ENCODE data around the gene CTTNBP2. TPM values are rescaled to one million over a fixed set of nuclear protein-coding genes. Genes with fewer than 3 reads are reported as not detected.

Gene CTTNBP2
- total RNA-seq, 1 donor from 2014 or later: 9.9 TPM

GRCh38 chr7:117706210-117706609, 167.0 kb downstream of the CTTNBP2 start:
- Mint-ChIP-seq H3K36me3 (ENCODE audit: low read depth) (no peaks in the 10 kb centered on the region), H3K27me3 (ENCODE audit: low read depth) (no peaks in the 10 kb centered on the region), H3K27ac (ENCODE audit: unreplicated experiment) (no peak overlapping the region), H3K4me1 (peaks cover 4% of the 10 kb centered on the region), H3K4me3 (no peak overlapping the region), H3K9me3 (no peaks in the 10 kb centered on the region)
- no peak for DNase-seq (ENCODE audit: low read depth, low spot score)
- TF ChIP-seq CTCF (conservative IDR thresholded peaks at IDR 0.05): no peak

DNA sequence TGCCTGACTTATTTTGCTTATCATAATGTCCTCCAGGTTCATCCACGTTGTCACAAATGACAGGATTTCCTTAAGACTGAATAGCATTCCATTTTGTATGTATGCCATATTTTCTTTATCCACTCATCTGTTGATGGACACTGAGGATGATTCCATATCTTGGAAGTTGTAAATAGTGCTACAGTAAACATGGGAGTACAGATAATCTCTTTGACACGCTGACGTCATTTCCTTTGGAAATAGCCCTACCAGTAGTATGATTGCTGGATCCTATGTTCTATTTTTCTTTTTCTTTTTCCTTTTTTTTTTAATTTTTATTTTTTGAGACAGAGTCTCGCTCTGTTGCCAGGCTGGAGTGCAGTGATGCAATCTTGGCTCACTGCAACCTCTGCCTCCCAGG, 167.6 kb downstream of the CTTNBP2 start:
- no peaks in the 10 kb centered on the region for H3K36me3 Mint-ChIP-seq (ENCODE audit: low read depth)
- no peaks in the 10 kb centered on the region for H3K9me3 Mint-ChIP-seq
- TF ChIP-seq CTCF (conservative IDR thresholded peaks at IDR 0.05): no peak
- H3K27me3 Mint-ChIP-seq (ENCODE audit: low read depth): no peaks in the 10 kb centered on the region
- no peak overlapping the region for H3K27ac Mint-ChIP-seq (ENCODE audit: unreplicated experiment)
- H3K4me1 Mint-ChIP-seq: peaks cover 4% of the 10 kb centered on the region
- no peak for DNase-seq (ENCODE audit: low read depth, low spot score)
- H3K4me3 Mint-ChIP-seq: no peak overlapping the region

GRCh38 chr7:117704063-117704462, 169.2 kb downstream of the CTTNBP2 start:
- Mint-ChIP-seq H3K9me3 (no peaks in the 10 kb centered on the region), H3K27ac (ENCODE audit: unreplicated experiment) (no peak overlapping the region), H3K4me1 (peaks cover 4% of the 10 kb centered on the region), H3K27me3 (ENCODE audit: low read depth) (no peaks in the 10 kb centered on the region), H3K4me3 (no peak overlapping the region), H3K36me3 (ENCODE audit: low read depth) (no peaks in the 10 kb centered on the region)
- DNase-seq (ENCODE audit: low read depth, low spot score): no peak
- no peak for TF ChIP-seq CTCF (conservative IDR thresholded peaks at IDR 0.05)

DNA sequence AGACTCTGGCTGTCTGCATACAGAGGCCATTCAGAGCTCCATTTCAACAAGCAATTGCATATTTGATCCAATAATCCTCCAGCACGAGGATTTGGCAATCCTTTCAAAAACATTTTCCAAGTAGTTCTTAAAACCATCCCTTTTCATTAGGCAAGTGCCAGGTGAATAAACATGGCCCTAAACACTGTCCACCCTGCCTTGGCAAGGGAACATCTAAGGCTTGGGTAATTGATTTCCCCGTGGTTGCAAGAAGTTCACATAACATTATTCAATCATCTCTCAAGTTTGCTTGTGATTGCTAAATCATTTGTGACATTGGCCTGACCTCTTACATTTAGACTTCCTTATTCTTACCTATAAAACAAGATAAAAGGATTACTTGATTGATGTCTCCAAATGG, 175.2 kb downstream of the CTTNBP2 start:
- Mint-ChIP-seq H3K4me3 (no peak overlapping the region), H3K27me3 (ENCODE audit: low read depth) (no peaks in the 10 kb centered on the region), H3K4me1 (no peaks in the 10 kb centered on the region), H3K27ac (ENCODE audit: unreplicated experiment) (no peak overlapping the region), H3K36me3 (ENCODE audit: low read depth) (no peaks in the 10 kb centered on the region), H3K9me3 (peaks cover 4% of the 10 kb centered on the region)
- TF ChIP-seq CTCF (conservative IDR thresholded peaks at IDR 0.05): no peak
- DNase-seq (ENCODE audit: low read depth, low spot score): no peak

DNA sequence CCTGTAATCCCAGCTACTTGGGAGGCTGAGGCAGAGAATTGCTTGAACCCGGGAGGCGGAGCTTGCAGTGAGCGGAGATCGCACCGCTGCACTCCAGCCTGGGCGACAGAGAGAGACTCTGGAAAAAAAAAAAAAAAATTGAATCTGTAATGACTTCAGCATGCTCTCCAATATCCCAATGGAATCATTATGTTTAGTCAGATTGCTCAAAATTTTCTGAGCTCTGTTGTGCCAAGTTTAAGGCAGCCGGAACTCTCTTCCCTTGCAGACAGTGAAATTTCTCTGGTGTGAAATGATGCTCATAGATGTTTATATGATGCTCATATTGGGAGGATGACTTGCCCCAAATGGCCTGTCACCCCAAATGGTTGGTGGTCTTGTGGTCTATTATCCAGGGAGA, 180.9 kb downstream of the CTTNBP2 start:
- TF ChIP-seq CTCF (conservative IDR thresholded peaks at IDR 0.05): no peak
- Mint-ChIP-seq H3K4me1 (no peaks in the 10 kb centered on the region), H3K27ac (ENCODE audit: unreplicated experiment) (no peak overlapping the region), H3K4me3 (no peak overlapping the region), H3K36me3 (ENCODE audit: low read depth) (no peaks in the 10 kb centered on the region), H3K27me3 (ENCODE audit: low read depth) (no peaks in the 10 kb centered on the region), H3K9me3 (peaks cover 6% of the 10 kb centered on the region)
- DNase-seq (ENCODE audit: low read depth, low spot score): no peak

- Mint-ChIP-seq H3K27ac (ENCODE audit: unreplicated experiment) (peak overlapping the region; percentile 63), H3K36me3 (ENCODE audit: low read depth) (no peaks in the 10 kb centered on the region), H3K9me3 (peaks cover 6% of the 10 kb centered on the region)
Measured at GRCh38 chr7:117690147-117690546, 183.1 kb downstream of the CTTNBP2 start.

More at GRCh38 chr7:117690147-117690546, 183.1 kb downstream of the CTTNBP2 start:
- no peak for DNase-seq (ENCODE audit: low read depth, low spot score)
- TF ChIP-seq CTCF (conservative IDR thresholded peaks at IDR 0.05): no peak
- Mint-ChIP-seq H3K4me1 (peaks cover 6% of the 10 kb centered on the region), H3K27me3 (ENCODE audit: low read depth) (no peaks in the 10 kb centered on the region), H3K4me3 (no peak overlapping the region)
